ENCODE data around the gene UBE3C.

The UBE3C gene

DNA sequence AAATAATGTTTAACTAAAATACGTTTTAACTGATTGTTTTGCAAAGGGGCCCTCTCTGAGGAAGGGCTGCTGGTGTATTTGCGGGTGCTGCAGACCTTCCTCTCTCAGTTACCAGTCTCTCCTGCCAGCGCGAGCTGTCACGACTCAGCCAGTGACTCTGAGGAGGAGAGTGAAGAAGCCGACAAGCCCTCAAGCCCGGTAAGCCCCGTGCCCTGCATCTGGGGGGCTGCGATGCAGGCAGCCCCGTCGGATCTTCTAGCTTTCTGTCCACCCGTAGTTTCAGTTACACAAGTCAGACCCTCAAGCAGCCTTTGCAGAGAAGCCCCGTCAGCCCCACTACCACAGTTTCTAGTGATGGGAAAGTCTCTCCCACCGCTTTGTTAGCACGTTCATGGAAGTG lies 45.1 kb downstream of the UBE3C start:
- DNase-seq: no peak

- peak; percentile 78 for DNase-seq
Observed at GRCh38 chr7:157188091-157188665, 49.5 kb downstream of the UBE3C start.

DNA sequence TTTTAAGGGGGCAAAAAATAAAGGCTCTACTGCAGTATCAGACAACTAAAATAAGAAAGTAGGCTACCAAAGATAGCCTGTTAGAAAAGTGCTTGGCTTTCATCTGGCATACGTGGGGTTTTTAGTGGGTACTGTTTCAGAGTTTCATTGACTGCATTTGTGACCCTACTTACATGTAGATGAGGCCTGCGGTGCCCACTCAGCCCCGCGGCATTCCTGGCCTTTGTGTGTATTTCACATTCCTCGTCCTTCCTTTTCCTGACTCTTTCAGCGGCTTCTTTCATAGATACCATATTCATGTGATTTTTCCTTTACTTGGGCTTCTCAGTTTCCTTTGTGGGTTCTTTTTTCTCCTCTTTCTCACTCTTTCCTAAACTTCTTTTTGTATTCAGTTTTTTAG lies 50.7 kb downstream of the UBE3C start:
- no peak for DNase-seq

- DNase-seq: no peak
Observed at GRCh38 chr7:157192861-157193260, 54.1 kb downstream of the UBE3C start.

- DNase-seq: no peak
Observed at GRCh38 chr7:157193274-157193673, 54.5 kb downstream of the UBE3C start.

GRCh38 chr7:157194948-157195347 lies 56.2 kb downstream of the UBE3C start:
- no peak for DNase-seq

GRCh38 chr7:157195868-157196267 lies 57.1 kb downstream of the UBE3C start:
- DNase-seq: no peak

DNA sequence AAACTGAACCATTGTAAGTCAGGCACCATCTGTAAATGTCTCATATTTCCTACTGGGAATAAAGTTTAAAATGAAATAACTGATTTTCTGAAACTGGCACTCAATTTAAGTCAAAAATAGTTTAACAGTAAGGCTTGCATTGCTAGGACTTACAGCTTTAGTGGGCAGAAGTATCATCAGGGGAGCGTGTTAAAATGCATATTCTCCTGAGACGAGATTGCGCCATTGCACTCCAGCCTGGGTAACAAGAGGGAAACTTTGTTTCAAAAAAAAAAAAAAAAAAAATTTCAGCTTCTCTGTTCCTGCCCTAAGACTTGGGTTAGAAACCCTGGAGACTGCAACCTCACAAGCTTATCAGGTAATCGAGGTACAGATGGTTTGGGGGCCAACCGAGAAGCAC lies 65.4 kb downstream of the UBE3C start:
- DNase-seq: no peak

DNA sequence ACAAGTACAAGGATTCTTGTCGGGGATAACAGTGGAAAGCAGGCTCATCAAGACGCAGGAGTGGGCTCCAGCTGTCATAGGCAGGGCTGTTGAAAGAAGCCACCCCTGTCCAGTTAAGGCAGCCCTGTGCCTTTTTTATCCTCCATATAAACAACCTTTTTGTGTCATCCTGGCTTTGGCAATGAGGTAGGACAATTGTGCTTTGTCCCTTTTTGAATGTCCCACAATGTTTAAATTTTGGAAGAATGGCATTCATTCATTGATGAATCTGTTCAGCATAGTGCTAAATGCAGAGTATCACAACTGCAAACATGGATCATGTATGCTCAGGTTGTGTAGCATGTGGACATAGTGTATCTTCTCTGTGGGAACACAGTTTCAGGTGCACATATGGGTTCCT lies 66.7 kb downstream of the UBE3C start:
- DNase-seq: no peak

DNA sequence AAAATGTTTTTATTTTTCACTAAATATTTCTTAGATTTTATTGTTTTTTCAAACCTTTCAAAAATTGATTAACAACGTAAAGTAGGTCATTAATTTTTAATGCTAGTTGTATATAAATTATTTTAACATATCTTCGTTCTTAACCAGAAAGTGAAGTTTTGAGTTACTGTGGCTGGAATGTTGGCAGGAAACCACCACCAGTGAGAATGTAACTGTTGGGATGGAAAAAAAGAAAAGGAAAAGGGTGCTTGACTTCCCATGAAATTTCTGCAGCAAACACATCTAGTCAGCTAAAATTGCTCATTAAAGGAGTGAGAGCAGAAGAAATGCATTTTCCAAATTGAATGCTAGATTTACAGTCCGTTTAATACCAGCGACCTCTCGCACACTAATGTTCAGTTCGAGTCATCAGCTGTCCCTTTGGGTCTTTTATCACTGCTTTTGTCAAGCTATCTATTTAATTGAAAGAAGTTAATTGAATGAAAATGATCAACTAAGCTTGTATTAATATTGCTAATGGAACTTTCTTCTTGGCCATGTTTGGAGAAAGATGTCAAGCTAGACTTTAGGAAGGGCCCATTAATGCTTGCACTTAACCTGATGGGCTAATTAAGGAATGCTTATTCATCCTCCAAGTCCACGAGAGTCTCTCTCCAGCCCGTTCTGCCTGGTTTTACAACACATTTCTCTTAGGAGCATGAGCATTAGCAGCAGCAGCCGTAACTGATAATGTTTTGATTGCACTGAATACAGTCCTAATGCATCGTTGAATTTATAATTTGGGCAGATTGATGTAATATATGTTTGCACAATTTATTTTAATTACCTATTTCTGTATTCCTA lies 70.1 kb downstream of the UBE3C start:
- no peak for DNase-seq

GRCh38 chr7:157210682-157211081 lies 72.0 kb downstream of the UBE3C start:
- DNase-seq: no peak

DNA sequence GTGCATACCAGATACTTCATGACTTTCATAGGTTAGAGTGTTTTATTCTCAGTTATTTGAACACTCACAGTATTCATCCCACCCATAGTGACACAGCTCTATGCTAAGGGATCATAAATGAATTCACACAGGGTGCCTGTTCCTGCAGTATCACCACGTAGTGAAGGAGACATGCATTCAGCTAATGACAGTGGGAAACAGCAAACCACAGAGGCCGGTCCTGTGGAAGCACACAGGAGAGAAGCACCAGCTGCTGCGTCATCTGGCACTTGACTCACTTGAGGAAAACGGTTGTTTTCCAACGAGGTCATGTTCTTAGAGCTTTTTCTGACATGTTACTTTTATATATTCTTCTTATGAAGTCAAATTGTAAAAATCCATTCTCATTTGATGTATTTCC lies 73.0 kb downstream of the UBE3C start:
- no peak for DNase-seq

DNA sequence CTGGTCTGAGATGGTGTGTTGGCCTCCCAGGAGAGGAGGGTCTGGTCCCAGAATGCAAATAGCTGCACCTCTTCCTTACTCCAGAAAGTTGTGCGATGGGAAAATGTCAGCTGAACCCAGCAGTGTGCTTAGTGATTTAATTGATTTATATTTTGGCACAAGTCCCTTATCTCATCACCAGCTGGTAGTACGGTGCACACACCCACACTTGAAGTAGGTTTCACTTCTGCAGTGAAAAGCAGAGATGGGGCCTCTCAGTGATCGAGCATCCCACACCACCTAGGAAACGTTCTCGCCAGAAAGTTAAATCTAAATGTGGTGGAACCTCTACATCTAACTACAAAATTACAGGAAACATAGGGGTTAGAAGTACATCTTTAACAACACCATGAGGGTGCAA lies 80.4 kb downstream of the UBE3C start:
- no peak for DNase-seq

DNA sequence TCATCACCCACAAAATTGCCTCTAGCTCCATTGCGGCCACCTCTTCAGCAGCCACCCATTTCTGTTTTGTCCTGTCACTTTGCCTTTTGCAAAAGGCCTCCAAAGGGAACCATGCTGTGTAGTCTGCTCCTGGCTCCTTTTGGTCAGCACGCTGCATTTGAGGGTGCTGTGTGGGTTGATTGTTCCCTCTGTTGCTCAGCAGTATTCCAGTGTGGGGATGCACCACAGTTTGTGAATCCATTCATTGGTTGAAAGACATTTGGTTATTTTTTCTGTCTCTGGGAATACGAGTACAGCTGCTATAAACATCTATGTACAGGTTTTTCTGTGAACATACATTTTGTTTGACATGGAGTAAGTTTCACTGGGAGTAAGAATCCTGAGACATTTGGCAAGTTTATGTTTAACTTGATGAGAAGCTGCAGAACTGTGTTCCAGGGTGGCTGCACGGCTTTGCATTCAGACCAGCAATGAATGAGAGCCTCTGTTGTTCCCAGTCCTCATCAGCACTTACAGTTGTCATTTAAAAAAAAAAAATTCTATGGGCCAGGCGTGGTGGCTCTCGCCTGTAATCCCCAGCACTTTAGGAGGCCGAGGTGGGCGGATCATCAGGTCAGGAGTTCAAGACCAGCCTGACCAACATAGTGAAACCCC lies 82.3 kb downstream of the UBE3C start:
- no peak for DNase-seq

DNA sequence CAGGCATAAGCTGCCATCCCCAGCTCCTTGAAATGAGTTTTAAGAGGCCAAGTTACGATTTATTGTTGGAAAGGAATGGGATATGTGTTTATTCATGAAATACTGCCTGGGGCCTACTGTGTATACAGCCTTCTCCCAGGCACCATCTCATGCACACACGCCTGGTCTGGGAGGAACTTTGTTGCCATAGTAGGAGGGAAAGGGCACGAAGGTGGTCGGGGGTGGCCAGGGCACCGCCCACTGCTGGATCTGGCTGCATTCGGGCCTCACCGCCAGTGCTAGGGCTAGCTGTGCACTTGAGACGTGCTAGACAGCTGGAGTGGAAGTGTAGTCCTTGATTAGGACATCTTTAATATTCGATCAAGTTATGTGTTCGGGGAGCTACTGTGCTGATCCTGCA lies 84.0 kb downstream of the UBE3C start:
- DNase-seq: no peak

- no peak for DNase-seq
Observed at GRCh38 chr7:157224627-157225026, 85.9 kb downstream of the UBE3C start.

DNA sequence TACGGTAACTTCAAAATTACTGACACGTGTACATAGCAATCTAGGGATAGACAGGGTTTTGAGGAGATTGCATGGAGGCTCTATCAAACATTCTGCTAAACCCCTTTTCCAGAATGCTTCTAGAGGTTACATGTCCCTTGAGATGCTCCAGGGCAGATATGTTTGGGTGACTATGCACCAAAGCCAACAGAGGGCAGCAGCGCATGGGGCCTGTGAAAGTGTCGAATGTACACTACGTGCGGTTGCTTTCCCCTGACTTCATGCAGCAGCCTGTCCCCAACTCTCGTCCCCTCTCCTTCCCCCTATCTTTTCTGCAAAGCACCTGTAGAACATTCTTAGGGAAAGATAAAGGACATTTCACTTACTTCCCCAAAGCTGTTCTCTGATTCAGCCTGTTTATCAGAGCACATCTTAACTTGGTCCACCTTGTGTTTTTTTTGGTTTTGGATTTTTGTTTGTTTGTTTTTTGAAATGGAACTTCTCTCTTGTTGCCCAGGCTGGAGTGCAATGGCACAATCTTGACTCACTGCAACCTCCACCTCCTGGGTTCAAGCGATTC lies 90.2 kb downstream of the UBE3C start:
- peak; percentile 69 for DNase-seq

- DNase-seq: no peak
Observed at GRCh38 chr7:157233677-157234076, 95.0 kb downstream of the UBE3C start.

DNA sequence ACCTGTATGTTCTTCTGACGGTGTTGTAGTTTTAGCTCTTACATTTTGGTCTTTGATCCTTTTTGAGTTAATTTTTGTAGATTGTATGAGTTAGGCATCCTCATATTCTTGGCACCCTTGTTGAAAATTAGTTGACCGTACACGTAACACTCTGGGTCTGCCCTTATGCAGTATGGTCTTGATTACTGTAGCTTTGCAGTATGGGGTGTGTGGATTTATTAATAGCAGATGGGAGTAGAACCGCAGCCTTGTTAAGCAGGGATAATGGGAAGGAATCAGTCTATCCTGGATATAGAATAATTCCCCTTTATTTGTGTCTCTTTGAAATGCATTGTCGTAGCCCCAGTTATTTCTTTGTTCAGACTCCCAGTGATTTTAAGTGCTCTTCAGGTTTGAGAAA lies 95.5 kb downstream of the UBE3C start:
- DNase-seq: no peak

DNA sequence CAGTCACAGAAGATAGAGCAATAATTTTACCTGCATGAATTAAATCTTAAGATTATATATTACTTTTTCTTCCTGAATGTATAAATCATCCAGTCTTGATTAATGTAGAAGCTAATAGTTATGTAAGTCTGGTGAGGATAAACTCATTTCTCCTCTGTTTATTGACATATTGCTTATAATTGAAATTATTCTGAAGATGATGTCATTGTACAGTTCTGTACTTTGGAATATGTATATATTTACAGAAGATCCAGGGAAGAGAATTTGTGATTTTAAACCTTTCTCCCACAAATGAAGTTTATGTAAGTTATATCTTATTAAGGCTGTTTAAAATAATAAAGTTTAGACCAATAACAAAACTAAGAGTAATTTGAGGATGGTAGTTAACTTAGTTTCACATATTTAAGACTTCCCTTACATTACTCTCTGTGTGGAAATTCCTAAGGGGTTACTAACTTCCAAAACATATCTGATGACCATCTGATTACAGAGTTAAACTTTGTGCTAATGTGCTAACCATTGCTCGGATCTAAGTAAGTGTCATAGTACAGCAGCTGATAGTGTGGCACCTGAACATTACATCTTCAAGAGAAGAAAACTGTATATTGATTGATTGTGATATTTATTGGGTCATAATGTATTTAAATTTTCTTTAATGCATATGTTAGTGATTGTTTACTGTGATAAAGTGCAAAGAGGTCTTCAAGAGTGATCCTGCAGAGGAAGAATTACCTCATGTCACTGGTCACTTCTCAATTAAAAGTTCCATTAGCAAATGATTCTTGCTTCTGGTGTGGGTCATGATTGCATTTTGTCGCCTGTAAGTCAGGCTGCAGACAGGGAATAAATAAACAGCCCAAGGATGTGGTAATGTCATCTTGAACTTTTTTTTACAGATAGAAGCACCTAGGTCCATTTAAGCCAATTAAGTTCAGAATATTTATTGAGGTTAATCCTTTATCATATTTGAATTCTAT lies 96.9 kb downstream of the UBE3C start:
- DNase-seq: no peak

GRCh38 chr7:157238087-157238486 lies 99.4 kb downstream of the UBE3C start:
- DNase-seq: no peak

- DNase-seq: no peak
Observed at GRCh38 chr7:157239571-157240270, 101.0 kb downstream of the UBE3C start.

Data from islet precursor cell (in vitro differentiated cells).